HG02981 (cell line): ENCODE results near the gene TXNDC12.
A peak's percentile ranks its signal among the peaks of the same experiment; 100 is the strongest.

ENCODE experiments used
- ATAC-seq: cut with Tn5 transposase; IDR thresholded peaks from one replicate; pipeline ENCODE4 v1.9.1; 2021; ENCODE audit warnings: mild to moderate bottlenecking, moderate library complexity; ENCODE audit not compliant: unreplicated experiment

Gene TXNDC12

GRCh38 chr1:52002038-52002917, 52.7 kb downstream of the TXNDC12 start:
- ATAC-seq: peak; percentile 70

- no peak for ATAC-seq
These were observed 56.3 kb downstream of the TXNDC12 start for GRCh38 chr1:51998701-51999100.

- ATAC-seq: no peak
These were observed 57.0 kb downstream of the TXNDC12 start for GRCh38 chr1:51997974-51998382.

DNA sequence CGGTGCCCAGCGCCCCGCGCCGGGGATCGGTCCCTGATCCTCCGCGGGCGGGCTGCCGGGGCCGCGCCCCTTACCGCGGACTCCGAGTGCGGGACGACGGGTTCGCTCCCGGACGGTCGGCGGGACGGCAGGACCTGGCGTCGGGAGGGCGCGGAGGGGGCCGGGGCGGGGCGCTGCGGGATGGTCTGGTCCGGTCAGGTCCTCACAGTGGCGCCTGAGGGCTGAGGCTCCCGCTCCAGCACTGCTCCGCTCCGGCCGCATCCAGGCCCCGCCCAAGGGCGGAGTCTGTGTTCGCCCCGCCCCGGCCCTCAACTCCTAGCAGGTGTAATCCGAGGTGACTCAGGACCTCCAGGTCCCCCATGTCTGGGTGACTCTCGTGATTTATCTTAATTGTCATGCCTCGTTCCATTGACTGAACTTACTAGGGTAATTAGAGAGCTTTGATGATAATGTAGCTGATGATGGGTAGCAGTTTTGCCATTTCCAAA, 64.5 kb downstream of the TXNDC12 start, which contains the start of gene RAB3B:
TSS of gene RAB3B (minus strand) at position 223 of the 488 bp plus-strand sequence. CDS start 13,583 bp downstream, outside the sequence.
- peak; percentile 91 for ATAC-seq

GRCh38 chr1:51989582-51990477, 65.2 kb downstream of the TXNDC12 start:
- ATAC-seq: no peak

GRCh38 chr1:51988254-51988653, 66.7 kb downstream of the TXNDC12 start:
- no peak for ATAC-seq

DNA sequence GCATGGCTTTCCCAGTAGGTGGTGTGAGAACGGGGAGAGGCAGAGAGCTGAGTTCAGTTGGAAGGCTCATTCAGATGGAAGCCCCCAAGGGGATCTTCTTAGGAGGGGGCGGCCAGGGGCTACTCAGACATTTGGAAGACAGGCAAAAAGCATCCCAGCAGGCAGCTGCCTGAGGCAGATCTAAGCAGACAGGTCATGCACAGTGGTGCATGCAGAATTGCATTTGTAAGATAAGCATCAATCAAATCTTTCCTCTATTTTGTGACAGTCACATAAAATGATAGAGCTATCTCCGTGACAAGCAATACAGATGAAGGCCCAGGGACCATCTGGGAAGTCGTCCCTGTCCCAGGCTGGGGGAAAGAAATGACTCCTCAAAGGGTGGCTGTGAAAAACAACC, 68.3 kb downstream of the TXNDC12 start:
- ATAC-seq: no peak

GRCh38 chr1:51982161-51982560, 72.8 kb downstream of the TXNDC12 start:
- ATAC-seq: no peak

GRCh38 chr1:51981555-51981954, 73.4 kb downstream of the TXNDC12 start:
- no peak for ATAC-seq

GRCh38 chr1:51978099-51978498, 76.9 kb downstream of the TXNDC12 start:
- ATAC-seq: no peak

- ATAC-seq: no peak
These were observed 78.0 kb downstream of the TXNDC12 start for GRCh38 chr1:51976846-51977602.

GRCh38 chr1:51973587-51974474, 81.2 kb downstream of the TXNDC12 start:
- no peak for ATAC-seq
